WTC11 (cell line): ENCODE data around the gene NT5DC4. TPM values are rescaled to one million over a fixed set of nuclear protein-coding genes. Genes with fewer than 3 reads are reported as not detected.

Experiments
- total RNA-seq: library from RNA; stranded (reverse); gene quantifications from 3 replicates; pipeline ENCODE4 v1.2.3, GENCODE V29; 2021

Gene NT5DC4
- total RNA-seq, 1 experiment from 2014 or later, result not detected

Other genes with a start within 250 kb of the NT5DC4 start
- gene TTL, start 238.9 kb upstream of the NT5DC4 start, total RNA-seq, result 39.9 to 44.2 TPM (median 42.4 TPM) in 3 replicates
- gene POLR1B, start 178.6 kb upstream of the NT5DC4 start, total RNA-seq, result 42.8 to 51.2 TPM (median 50.2 TPM) in 3 replicates
- 33.2 to 36.5 TPM (median 33.7 TPM) in 3 replicates for gene CHCHD5, start 136.4 kb upstream of the NT5DC4 start, total RNA-seq
- gene SLC20A1, start 75.1 kb upstream of the NT5DC4 start, total RNA-seq, result 59.9 to 64.4 TPM (median 60.1 TPM) in 3 replicates
- gene CKAP2L, start 43.6 kb downstream of the NT5DC4 start, total RNA-seq, result 17.7 to 25.6 TPM (median 17.9 TPM) in 3 replicates
- gene IL1A, start 63.5 kb downstream of the NT5DC4 start, total RNA-seq, result 0.34 to 0.55 TPM (median 0.42 TPM) in 3 replicates
- not detected in 3 replicates for gene IL1B, start 115.8 kb downstream of the NT5DC4 start, total RNA-seq
- gene IL37, start 190.1 kb downstream of the NT5DC4 start, total RNA-seq, result 0.30 to 0.48 TPM in 2 of 3 replicates, not detected in the other